ENCODE measurements around the gene MRGPRE.

Gene MRGPRE

GRCh38 chr11:3226846-3227567 lies 5.2 kb downstream of the MRGPRE start:
- DNase-seq (ENCODE audit: low read depth in 2 of 2) = no peak

DNA sequence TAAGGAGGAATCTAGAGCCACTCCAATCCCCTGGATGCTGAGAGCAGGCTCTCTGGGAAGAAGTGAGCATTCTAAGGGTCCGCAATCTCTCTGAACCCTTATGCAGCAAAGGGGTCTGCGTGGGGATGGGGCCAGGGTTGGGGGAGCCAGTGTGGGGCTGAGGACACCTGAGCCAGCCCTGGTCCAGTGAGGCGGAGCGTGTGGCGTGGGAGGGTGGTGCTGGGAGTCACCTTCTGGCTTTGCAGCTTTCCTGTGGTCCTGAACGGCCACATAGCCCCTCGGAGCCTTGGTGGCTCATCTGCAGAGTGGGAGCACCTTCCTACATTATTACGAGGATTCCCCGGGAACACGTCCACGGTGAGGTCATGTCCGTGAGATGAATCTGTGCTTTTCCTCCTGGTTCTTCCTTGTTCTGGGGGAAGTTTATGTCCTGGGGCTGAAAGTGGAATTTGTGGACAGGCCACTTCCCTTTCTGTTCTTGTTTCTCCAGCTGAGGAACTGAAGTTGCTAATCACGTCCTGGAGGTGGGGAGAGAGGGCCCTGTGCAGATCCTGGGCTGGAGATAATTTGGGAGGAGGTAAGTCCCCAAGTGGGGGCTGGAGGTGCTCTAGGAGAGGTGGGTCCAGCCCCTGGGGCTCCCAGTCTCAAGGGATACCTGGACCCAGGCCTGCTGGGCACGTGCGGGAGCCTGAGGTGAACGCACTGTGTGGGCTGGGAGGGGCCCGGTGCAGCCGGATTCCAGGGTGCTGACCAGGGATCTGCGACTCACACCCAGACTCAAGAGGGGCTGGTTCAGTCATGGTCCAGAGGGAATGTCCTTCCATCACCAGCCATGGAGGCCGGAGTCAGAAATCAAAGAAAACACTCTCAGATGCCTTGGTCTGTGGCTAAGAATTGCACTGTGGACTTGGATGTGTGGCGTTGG lies 6.1 kb downstream of the MRGPRE start:
- no peak for DNase-seq (ENCODE audit: low read depth in 2 of 2)

DNA sequence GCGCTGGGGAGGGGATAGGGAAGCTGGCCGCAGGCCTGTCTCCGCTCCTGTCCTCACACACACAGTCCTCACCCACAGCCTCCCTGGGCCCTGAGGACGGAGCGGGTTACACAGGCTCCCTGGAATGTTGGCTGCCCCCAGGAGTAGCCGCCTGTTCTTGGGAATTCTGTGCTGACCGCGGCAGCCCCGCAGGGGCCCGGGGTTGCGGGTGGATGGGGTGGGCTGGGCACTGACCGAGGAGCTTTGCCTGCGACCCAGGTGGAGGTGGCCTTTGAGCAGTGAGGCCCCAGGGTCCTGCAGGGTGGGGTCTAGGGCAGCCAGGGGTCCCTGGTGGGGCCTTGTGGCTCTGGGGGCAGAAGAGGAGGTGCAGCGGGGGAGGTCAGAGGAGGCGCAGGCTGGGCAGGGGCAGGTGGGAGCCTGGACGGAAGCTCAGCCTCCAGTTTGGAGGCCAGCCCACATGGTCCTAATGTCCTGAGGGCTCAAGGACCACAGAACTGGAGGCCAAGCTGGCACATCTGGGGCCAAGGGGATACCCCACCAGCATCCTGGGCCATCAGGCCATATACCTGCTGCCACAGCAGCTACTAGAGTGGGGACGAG lies 7.0 kb downstream of the MRGPRE start:
- DNase-seq (ENCODE audit: low read depth in 2 of 2) = no peak

- no peak for DNase-seq (ENCODE audit: low read depth in 2 of 2)
Measured at GRCh38 chr11:3224401-3225057, 7.7 kb downstream of the MRGPRE start.

DNA sequence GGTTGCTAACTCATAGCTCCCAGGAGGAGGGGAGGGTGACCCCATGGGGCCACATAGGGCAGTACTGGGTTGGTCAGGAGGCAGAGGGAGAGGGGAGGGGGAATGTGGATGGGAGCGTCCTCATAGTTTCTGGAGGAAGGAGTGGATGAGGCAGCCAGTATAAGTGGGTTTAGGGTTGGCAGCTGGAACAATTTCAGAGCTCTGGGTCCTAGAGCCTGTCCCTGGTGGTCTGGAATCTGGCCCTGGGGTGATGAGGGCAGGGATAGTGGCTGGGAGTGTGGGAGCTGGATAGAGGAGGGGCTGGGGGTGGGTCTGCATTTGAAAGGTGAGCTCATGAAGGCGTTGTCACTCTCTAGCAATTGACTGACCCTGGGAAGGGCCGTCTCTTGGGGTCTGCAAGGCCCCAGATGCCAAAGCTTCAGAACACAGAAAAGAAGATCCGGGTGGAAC lies 8.3 kb downstream of the MRGPRE start:
- no peak for DNase-seq (ENCODE audit: low read depth in 2 of 2)

DNA sequence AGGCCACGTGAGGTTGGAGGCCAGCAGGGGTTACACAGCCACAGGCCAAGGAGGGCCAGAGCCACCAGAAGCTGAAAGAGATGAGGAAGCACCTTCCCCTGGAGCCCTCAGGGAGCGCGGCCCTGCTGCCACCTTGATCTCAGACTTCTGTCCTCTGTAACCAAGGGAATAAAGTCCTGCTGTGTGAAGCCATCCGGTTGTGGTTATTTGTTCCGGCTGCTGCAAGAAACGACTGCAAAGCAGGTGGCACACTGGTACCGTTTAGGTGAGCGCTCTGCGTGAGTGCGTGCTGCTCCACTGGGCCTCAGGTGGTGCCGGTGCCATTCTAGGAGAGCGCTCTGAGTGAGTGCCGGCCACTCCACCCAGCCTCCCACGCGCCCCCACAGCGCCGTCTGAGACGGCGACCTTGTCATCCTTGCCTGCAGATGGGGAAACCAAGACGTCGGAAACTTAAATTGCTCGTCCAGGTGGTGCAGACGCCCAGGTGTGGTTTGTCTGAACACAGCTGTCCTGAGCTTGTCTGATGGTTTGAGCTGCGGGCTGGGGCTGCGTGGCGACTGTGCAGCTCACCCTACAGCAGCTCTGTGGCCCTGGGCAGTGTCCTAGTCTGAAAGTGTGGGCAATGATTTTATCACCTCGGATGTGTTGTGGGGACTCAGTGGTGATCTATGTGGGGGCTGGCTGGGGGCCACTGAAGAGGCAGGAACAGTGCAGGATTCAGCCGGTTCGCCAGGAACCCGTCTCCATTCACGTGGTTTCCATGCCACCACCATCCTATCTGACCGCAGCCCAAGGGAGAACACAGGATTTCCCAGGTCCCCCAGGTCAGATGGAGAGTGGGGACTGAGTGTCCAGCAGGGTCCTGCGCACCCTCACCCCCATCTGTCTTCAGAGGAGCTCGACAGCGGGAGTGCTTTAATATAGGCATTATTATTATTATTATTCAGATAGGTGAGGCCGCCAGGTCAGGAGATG lies 9.0 kb downstream of the MRGPRE start:
- DNase-seq (ENCODE audit: low read depth in 2 of 2) = no peak

DNA sequence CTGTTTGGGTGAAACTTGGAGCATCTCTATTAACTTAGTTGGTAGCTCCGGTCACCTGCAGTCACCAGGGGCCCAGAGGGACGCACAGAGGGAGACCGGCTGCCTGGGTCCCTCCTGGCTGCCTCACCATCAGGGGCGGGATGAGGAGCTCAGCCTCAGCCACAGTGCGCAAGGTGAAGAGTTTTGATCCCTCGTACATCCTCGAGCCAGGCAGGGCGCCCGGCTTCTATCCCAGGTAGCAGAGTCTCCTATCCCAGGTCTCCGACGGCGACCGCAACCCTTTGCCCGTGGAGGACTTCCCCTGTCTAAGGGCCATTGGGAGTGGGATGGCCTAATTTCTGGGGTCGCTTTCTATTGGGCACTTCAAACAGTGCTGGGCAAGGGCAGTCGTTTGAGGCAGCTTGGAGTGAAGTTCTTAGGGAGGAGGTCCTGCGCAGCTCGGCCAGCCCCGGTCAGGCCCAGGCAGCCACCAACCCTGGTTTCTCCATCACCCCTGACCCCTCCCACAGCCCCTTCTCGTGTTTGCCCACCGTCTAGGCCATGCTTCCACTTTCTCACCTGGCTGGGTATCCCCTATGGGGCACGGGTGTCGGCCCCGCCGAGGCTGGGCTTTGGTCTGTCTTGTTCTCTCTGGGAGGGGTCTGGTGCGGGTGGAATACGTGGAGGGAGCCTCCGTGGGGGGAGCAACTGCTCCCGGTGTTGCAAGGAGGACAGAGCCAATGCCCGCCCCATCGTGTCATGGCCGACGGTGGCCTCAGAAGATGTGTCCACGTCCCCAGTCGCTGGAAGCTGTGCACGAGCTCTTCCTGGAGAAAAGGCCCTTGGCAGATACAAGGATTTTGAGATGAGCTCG lies 10.0 kb downstream of the MRGPRE start:
- no peak for DNase-seq (ENCODE audit: low read depth in 2 of 2)

- no peak for DNase-seq (ENCODE audit: low read depth in 2 of 2)
Measured at GRCh38 chr11:3221408-3222002, 10.7 kb downstream of the MRGPRE start.

DNA sequence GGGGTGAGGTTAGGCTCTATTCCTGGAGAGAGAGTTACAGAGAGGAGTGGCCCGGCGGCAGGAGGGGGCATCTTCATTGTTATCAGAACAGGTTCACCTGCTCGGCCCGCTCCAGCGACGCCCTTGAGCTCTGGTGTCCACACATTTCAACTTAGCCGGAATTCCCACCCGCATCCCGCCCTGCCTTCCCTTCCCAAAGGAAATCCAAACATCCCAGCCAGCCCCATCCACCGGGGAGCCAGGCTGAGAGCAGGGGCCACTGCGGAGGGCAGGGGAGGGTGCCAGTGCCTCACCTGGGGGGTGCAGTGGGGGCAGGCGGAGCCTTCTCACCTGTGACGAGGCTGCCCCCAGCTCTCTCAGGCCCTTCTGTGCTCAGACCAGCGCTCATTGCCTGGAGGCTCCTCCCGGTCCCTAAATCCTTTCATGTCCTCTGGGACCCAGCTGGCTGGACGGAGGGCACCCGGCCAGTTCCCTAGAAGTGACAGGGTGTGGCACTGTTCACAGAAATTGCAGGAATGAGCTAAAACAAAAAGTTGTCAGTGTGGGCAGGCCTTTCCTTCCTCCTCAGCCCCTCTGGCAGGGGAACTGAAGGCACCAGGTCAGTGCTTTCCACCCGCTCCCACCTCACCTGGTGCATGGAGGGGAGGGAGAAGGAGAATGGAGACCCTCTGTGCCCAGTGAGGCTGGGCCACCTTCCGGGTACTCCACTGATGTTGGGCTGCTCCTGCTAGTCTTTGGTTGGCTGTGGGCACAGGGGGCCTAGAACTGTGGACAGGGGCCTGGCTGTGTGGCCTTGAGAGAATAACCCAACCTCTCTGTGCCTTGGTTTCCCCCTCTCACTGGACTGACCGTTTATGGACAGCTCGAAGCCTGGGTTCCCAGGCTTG lies 11.5 kb downstream of the MRGPRE start:
- no peak for DNase-seq (ENCODE audit: low read depth in 2 of 2)

DNA sequence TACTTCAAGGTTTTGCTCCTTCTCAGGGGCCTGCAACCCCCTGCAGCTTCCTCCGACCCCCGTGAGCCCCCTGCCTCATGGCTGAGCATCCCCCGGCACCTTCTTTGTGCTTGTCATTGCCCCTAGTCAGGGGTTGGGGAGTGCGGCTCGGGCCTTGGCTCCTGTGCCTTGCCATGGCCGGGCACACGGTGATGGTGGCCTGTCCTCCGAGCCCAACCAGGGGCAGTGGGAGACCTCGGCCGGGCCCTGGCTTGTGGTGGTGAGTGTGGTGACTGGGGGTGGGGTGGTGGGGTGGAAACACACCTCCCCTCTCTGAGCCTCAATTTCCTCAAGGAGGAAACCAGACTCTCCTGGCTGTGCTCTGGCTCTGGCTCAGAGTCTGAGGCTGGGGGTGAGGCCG lies 12.1 kb downstream of the MRGPRE start:
- DNase-seq (ENCODE audit: low read depth in 2 of 2) = no peak

DNA sequence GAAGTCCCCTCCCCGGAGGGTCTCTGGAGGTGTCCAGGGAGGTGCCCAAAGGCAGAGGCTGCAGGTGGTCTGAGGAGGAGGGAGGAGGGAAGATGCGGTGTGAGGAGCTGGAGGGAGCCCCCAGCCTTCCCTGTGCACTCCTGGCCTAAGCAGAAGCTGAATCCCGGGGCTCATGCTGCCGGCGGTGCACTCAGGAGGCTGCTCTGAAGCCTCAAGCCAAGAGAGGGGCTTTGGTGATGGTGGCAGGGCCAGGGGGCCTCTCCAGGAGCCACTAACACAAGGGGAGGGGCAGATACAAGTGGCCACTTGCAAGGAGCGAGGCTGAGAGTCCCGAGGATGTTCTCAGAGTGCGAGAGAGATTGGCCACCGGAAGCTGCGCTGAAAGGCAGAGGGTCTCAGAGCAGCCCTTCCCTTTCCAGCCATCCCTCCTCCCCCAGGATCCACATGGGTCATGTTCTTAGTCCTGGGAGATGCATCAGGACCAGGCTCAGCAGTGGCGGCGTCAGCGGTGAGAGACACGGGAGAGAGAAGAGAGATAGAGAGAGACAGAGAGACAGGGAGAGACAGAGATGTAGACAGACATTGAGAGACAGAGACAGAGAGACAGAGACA lies 12.8 kb downstream of the MRGPRE start:
- DNase-seq (ENCODE audit: low read depth in 2 of 2) = no peak

- DNase-seq (ENCODE audit: low read depth in 2 of 2) = no peak
Measured at GRCh38 chr11:3218483-3219280, 13.5 kb downstream of the MRGPRE start, which contains the start of gene MRGPRG. TSS of gene MRGPRG (minus strand) at chr11:3218813. CDS start at chr11:3218813, 0 bp downstream.

- DNase-seq (ENCODE audit: low read depth in 2 of 2) = no peak
Measured at GRCh38 chr11:3217818-3218482, 14.3 kb downstream of the MRGPRE start.

DNA sequence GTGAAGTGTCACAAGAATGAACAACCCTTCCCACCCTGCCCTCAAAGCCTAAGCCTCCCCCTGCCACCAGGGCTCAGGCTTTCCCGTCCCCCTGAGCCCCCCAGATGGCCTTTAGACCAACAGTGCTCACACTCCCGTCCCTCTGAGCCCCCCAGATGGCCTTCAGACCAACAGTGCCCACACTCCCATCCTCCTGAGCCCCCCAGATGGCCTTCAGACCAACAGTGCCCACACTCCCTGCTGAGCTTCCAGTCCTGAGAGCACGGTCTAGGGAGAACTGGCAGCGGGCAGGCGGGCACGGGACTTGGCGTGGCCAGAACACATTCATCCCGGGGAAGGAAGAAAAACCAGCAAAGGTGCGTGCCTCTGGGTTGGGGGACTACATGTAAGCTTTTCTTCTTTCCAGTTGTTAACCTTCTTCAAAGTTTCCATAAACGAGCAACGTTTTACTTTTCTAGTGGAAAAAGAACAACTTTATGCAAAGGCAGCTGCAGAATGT lies 16.1 kb downstream of the MRGPRE start:
- no peak for DNase-seq (ENCODE audit: low read depth in 2 of 2)

DNA sequence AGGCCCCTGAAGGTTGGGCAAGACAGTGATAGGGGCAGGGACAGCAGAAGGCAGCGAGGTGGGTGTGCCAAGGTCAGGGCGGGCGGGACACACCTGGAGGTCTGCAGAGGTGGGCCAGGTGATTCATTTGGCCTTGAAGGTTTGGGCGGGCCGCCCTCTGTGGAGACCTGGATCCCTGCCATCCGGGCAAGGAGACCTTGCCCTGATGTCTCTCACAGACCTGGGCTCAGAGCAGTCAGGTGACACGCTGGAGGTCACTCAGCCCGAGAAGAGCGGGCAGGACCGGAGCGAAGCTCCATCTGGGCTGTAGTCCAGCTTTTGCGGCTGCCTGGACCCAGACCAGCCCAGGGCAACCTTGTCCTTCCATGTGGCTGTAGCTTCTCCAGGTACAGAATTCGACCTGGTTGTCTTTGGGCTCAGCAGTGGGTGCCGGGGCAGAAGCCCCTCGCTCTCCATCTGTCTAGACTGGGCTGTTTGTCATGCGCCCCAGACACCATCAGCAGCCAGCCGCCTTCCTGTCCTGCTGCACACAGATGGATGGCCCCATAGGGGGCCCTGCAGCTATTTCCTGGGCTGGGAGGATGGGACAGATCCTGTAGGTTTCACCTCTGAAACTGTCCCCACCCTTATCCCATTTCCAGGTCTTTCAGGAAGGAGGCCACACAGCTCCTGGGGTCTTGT lies 16.7 kb downstream of the MRGPRE start:
- no peak for DNase-seq (ENCODE audit: low read depth in 2 of 2)

DNA sequence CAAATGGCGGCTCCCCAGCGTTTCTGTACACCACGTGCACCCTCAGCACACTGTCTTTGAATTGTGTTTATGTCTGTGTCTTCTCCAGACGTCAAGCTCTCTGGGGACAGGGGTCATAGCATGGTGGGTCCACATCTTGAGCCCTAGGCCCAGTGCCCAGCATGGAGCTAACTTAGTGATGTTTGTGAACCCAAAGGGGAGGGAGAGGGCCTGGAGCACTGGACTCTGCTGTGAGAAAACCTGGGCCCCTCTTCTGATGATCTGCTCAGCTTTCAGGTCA lies 17.9 kb downstream of the MRGPRE start:
- no peak for DNase-seq (ENCODE audit: low read depth in 2 of 2)

Data from stimulated activated CD4-positive, alpha-beta T cell treated with anti-CD3 and anti-CD28 coated beads, Interleukin-1b, Interleukin-23, amount 100 ng/mL, for 1 hour (primary cell).